ENCODE results near the gene G0S2. TPM values are rescaled to one million over a fixed set of nuclear protein-coding genes. Genes with fewer than 3 reads are reported as not detected.

G0S2 gene
- total RNA-seq, 2 donors from 2014 or later, result 13.3 to 46.4 TPM

- H3K9me3 ChIP-seq, result no peaks in the 10 kb centered on the region
- no peaks in the 10 kb centered on the region for H3K27me3 ChIP-seq (replicated peaks; ENCODE audit: insufficient read depth)
- no peak overlapping the region for H3K27ac ChIP-seq
- no peaks in the 10 kb centered on the region for H3K4me1 ChIP-seq (replicated peaks)
- intact Hi-C loops (cut with DNase I), result no loop called here
- no peak for TF ChIP-seq CTCF (IDR thresholded peaks at IDR 0.05)
- no peak for TF ChIP-seq POLR2AphosphoS5 (IDR thresholded peaks at IDR 0.05)
- TF ChIP-seq POLR2A (IDR thresholded peaks at IDR 0.05), result no peak
- no peak overlapping the region for H3K4me3 ChIP-seq
- H3K36me3 ChIP-seq, result no peaks in the 10 kb centered on the region
- 95% methylated on average over 6 of the region's 6 CpGs for WGBS
- no peak for DNase-seq (ENCODE audit: low spot score)
Observed at GRCh38 chr1:209633335-209633997, 41.7 kb upstream of the G0S2 start.

GRCh38 chr1:209634005-209634737 is 41.0 kb upstream of the G0S2 start:
- intact Hi-C loops (cut with DNase I), result no loop called here
- WGBS, result 90% methylated on average over 20 of the region's 20 CpGs
- no peaks in the 10 kb centered on the region for H3K9me3 ChIP-seq

GRCh38 chr1:209635850-209636249 is 39.4 kb upstream of the G0S2 start:
- TF ChIP-seq POLR2AphosphoS5 (IDR thresholded peaks at IDR 0.05), result no peak
- TF ChIP-seq CTCF (IDR thresholded peaks at IDR 0.05), result no peak
- TF ChIP-seq POLR2A (IDR thresholded peaks at IDR 0.05), result no peak
- Histone ChIP-seq H3K9me3 (no peaks in the 10 kb centered on the region), H3K4me1 (replicated peaks) (no peaks in the 10 kb centered on the region), H3K27ac (no peak overlapping the region), H3K27me3 (replicated peaks; ENCODE audit: insufficient read depth) (no peaks in the 10 kb centered on the region), H3K4me3 (no peak overlapping the region), H3K36me3 (no peaks in the 10 kb centered on the region)
- intact Hi-C loops (cut with DNase I), result no loop called here
- WGBS, result 76% methylated on average over 5 of the region's 5 CpGs
- no peak for DNase-seq (ENCODE audit: low spot score)

More at GRCh38 chr1:209634005-209634737, 41.0 kb upstream of the G0S2 start:
- H3K27me3 ChIP-seq (replicated peaks; ENCODE audit: insufficient read depth), result no peaks in the 10 kb centered on the region
- no peak for TF ChIP-seq POLR2AphosphoS5 (IDR thresholded peaks at IDR 0.05)
- TF ChIP-seq CTCF (IDR thresholded peaks at IDR 0.05), result no peak
- TF ChIP-seq POLR2A (IDR thresholded peaks at IDR 0.05), result no peak
- no peak overlapping the region for H3K4me3 ChIP-seq
- DNase-seq (ENCODE audit: low spot score), result no peak
- H3K4me1 ChIP-seq (replicated peaks), result no peaks in the 10 kb centered on the region
- no peak overlapping the region for H3K27ac ChIP-seq
- no peaks in the 10 kb centered on the region for H3K36me3 ChIP-seq

- 39% methylated on average over 5 of the region's 5 CpGs for WGBS
- intact Hi-C loops (cut with DNase I), result no loop called here
- Histone ChIP-seq H3K27me3 (replicated peaks; ENCODE audit: insufficient read depth) (no peaks in the 10 kb centered on the region), H3K4me1 (replicated peaks) (peaks cover 14% of the 10 kb centered on the region), H3K4me3 (no peak overlapping the region), H3K9me3 (no peaks in the 10 kb centered on the region), H3K36me3 (no peaks in the 10 kb centered on the region), H3K27ac (peak overlapping the region; percentile 39 to 62)
- TF ChIP-seq POLR2A (IDR thresholded peaks at IDR 0.05) (no peak), POLR2AphosphoS5 (IDR thresholded peaks at IDR 0.05) (peak; percentile 42), CTCF (IDR thresholded peaks at IDR 0.05) (no peak)
- no peak for DNase-seq (ENCODE audit: low spot score)
Observed at GRCh38 chr1:209641832-209642172, 33.4 kb upstream of the G0S2 start.

- Histone ChIP-seq H3K9me3 (no peaks in the 10 kb centered on the region), H3K4me3 (no peak overlapping the region), H3K27ac (peak overlapping the region; percentile 49 to 61), H3K36me3 (no peaks in the 10 kb centered on the region), H3K27me3 (replicated peaks; ENCODE audit: insufficient read depth) (no peaks in the 10 kb centered on the region), H3K4me1 (replicated peaks) (peaks cover 14% of the 10 kb centered on the region)
- DNase-seq (ENCODE audit: low spot score), result peak; percentile 49
- 21% methylated on average over 3 of the region's 3 CpGs for WGBS
- intact Hi-C loops (cut with DNase I), result no loop called here
- peak; percentile 54 for TF ChIP-seq POLR2AphosphoS5 (IDR thresholded peaks at IDR 0.05)
- no peak for TF ChIP-seq CTCF (IDR thresholded peaks at IDR 0.05)
Observed at GRCh38 chr1:209642816-209643215, 32.4 kb upstream of the G0S2 start.

All from prostate gland (tissue), 2 donors.